ENCODE measurements around the gene KIAA0513. TPM values are rescaled to one million over a fixed set of nuclear protein-coding genes. Genes with fewer than 3 reads are reported as not detected.

KIAA0513 gene
- total and polyA plus RNA-seq, 2 donors (not counting 1 experiment from before 2014, with no cell fraction given), result 11.7 to 22.3 TPM

- H3K79me2 ChIP-seq (ENCODE audit: control insufficient read depth, insufficient read depth, low read length), result no peaks in the 10 kb centered on the region
- no peaks in the 10 kb centered on the region for H3K9me3 ChIP-seq (ENCODE audit: control insufficient read depth, insufficient read depth, low read depth, low read length)
- H4K20me1 ChIP-seq (ENCODE audit: control insufficient read depth, extremely low read depth, insufficient read depth, low read length), result no peaks in the 10 kb centered on the region
- H3K36me3 ChIP-seq (ENCODE audit: control insufficient read depth, insufficient read depth, low read length), result peaks cover 3% of the 10 kb centered on the region
- no peak overlapping the region for H3K4me2 ChIP-seq (ENCODE audit: extremely low read depth, insufficient read depth, low read length)
- H3K9ac ChIP-seq (ENCODE audit: insufficient read depth, low read length), result no peak overlapping the region
- no peak overlapping the region for H2AFZ ChIP-seq (ENCODE audit: low read length)
- H3K27ac ChIP-seq (ENCODE audit: insufficient read depth, low read length), result no peak overlapping the region
- H3K4me3 ChIP-seq (replicated peaks in 1 of 4; ENCODE audit: control extremely low read depth in 1 of 4, insufficient read depth in 1 of 4, low read depth in 3 of 4, low read length in 4 of 4), result no peak overlapping the region
- TF ChIP-seq CTCF (conservative IDR thresholded peaks at IDR 0.05 in 1 of 2, IDR thresholded peaks at IDR 0.05 in 1 of 2; ENCODE audit: low read depth in 1 of 2, low read length in 2 of 2) (no peak), EZH2 (IDR thresholded peaks at IDR 0.05; ENCODE audit: low read length, missing control alignments) (no peak)
- H3K27me3 ChIP-seq (ENCODE audit: control insufficient read depth, insufficient read depth, low read length), result no peaks in the 10 kb centered on the region
- H3K4me1 ChIP-seq (ENCODE audit: control insufficient read depth, extremely low read depth, insufficient read depth, low read length), result peaks cover 3% of the 10 kb centered on the region
- DNase-seq (ENCODE audit: low read depth in 2 of 2), result no peak
Observed at GRCh38 chr16:85069171-85069570, 41.6 kb downstream of the KIAA0513 start.

GRCh38 chr16:85072076-85072860, 44.7 kb downstream of the KIAA0513 start:
- H2AFZ ChIP-seq (ENCODE audit: low read length), result peak overlapping the region; percentile 45
- H3K9ac ChIP-seq (ENCODE audit: insufficient read depth, low read length), result no peak overlapping the region
- DNase-seq (ENCODE audit: low read depth in 2 of 2), result no peak

GRCh38 chr16:85072947-85073346, 45.4 kb downstream of the KIAA0513 start:
- H3K9me3 ChIP-seq (ENCODE audit: control insufficient read depth, insufficient read depth, low read depth, low read length), result no peaks in the 10 kb centered on the region
- peak overlapping the region; percentile 45 for H2AFZ ChIP-seq (ENCODE audit: low read length)
- no peaks in the 10 kb centered on the region for H4K20me1 ChIP-seq (ENCODE audit: control insufficient read depth, extremely low read depth, insufficient read depth, low read length)
- no peak overlapping the region for H3K9ac ChIP-seq (ENCODE audit: insufficient read depth, low read length)
- peak; percentile 55 to 95 for DNase-seq (ENCODE audit: low read depth in 2 of 2)
- H3K79me2 ChIP-seq (ENCODE audit: control insufficient read depth, insufficient read depth, low read length), result no peaks in the 10 kb centered on the region
- peaks cover 7% of the 10 kb centered on the region for H3K36me3 ChIP-seq (ENCODE audit: control insufficient read depth, insufficient read depth, low read length)
- TF ChIP-seq EZH2 (IDR thresholded peaks at IDR 0.05; ENCODE audit: low read length, missing control alignments), result no peak
- TF ChIP-seq CTCF (conservative IDR thresholded peaks at IDR 0.05 in 1 of 2, IDR thresholded peaks at IDR 0.05 in 1 of 2; ENCODE audit: low read depth in 1 of 2, low read length in 2 of 2), result no peak
- H3K27ac ChIP-seq (ENCODE audit: insufficient read depth, low read length), result no peak overlapping the region
- H3K4me2 ChIP-seq (ENCODE audit: extremely low read depth, insufficient read depth, low read length), result peak overlapping the region; percentile 51
- H3K27me3 ChIP-seq (ENCODE audit: control insufficient read depth, insufficient read depth, low read length), result no peaks in the 10 kb centered on the region
- peaks cover 3% of the 10 kb centered on the region for H3K4me1 ChIP-seq (ENCODE audit: control insufficient read depth, extremely low read depth, insufficient read depth, low read length)
- H3K4me3 ChIP-seq (replicated peaks in 1 of 4; ENCODE audit: control extremely low read depth in 1 of 4, insufficient read depth in 1 of 4, low read depth in 3 of 4, low read length in 4 of 4), result no peak overlapping the region

More at GRCh38 chr16:85072076-85072860, 44.7 kb downstream of the KIAA0513 start:
- peaks cover 3% of the 10 kb centered on the region for H3K4me1 ChIP-seq (ENCODE audit: control insufficient read depth, extremely low read depth, insufficient read depth, low read length)
- H3K9me3 ChIP-seq (ENCODE audit: control insufficient read depth, insufficient read depth, low read depth, low read length), result no peaks in the 10 kb centered on the region
- H3K4me2 ChIP-seq (ENCODE audit: extremely low read depth, insufficient read depth, low read length), result peak overlapping the region; percentile 51
- no peaks in the 10 kb centered on the region for H3K27me3 ChIP-seq (ENCODE audit: control insufficient read depth, insufficient read depth, low read length)
- no peaks in the 10 kb centered on the region for H3K79me2 ChIP-seq (ENCODE audit: control insufficient read depth, insufficient read depth, low read length)
- TF ChIP-seq EZH2 (IDR thresholded peaks at IDR 0.05; ENCODE audit: low read length, missing control alignments), result no peak
- peaks cover 7% of the 10 kb centered on the region for H3K36me3 ChIP-seq (ENCODE audit: control insufficient read depth, insufficient read depth, low read length)
- H4K20me1 ChIP-seq (ENCODE audit: control insufficient read depth, extremely low read depth, insufficient read depth, low read length), result no peaks in the 10 kb centered on the region
- no peak overlapping the region for H3K27ac ChIP-seq (ENCODE audit: insufficient read depth, low read length)
- H3K4me3 ChIP-seq (replicated peaks in 1 of 4; ENCODE audit: control extremely low read depth in 1 of 4, insufficient read depth in 1 of 4, low read depth in 3 of 4, low read length in 4 of 4), result no peak overlapping the region

All from fibroblast of lung (primary cell).